HG02642 (cell line): ENCODE data around the gene CABP7.

Experiments
- ATAC-seq: cut with Tn5 transposase; IDR thresholded peaks from one replicate; pipeline ENCODE4 v1.9.1; 2021; ENCODE audit warnings: mild to moderate bottlenecking; ENCODE audit not compliant: unreplicated experiment, poor library complexity

The CABP7 gene

DNA sequence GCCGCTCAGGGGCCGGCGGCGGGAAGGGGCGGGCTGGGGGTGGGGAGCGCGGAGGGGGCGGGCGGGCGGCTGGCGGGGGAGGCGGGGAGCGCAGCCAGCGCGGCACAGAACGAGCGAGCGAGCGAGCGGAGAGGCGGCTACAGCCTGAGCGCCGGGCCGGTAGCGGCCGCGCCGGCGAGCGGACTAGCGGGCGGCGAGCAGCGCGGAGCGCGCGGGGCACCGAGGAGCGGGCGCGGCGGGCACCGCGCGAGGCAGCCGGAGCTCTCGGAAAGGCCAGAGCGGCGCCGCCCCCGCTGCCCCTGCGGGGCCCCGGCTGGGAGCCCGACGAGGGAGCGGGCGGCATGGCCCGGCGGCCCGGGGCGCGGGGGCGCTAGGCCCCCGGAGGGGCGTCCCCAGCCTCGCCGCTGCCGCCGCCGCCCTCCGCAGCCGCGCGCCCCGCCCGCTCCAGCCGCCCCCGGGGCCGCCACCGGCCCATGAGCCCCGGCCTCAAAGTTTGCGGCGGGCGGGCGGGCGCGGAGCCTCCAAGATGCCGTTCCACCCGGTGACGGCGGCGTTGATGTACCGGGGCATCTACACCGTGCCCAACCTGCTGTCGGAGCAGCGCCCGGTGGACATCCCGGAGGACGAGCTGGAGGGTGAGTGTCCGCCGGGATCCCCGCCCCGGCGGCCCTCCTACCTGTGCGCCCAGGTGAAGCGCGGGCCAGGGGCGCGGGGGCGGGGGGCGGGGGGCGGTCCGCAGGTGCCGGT lies at the start of gene CABP7:
Gene CABP7, plus strand, starts transcription at position 105 of the 747 bp plus-strand sequence. Its CDS starts 422 bp downstream, at position 527.
- no peak for ATAC-seq

DNA sequence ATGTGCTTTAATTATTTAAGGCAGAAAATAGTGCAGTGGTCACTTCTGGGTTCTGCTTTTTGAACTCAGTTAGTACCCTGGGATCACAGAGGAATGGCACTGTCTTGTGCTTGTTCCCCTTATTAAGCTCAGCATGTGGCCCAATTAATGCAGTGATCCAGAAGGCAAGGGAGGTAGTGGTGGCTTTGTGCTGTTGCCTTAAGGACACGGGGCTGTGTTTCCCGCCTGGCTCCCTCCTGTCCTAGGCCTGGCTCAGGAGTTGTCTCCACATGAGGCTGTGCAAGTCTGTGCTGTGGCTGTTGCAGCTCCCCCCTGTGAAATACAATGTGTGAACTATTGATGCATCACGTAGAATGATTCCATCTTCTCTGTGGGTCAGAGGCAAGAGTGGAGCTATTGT lies 49.2 kb upstream of the CABP7 start:
- no peak for ATAC-seq

DNA sequence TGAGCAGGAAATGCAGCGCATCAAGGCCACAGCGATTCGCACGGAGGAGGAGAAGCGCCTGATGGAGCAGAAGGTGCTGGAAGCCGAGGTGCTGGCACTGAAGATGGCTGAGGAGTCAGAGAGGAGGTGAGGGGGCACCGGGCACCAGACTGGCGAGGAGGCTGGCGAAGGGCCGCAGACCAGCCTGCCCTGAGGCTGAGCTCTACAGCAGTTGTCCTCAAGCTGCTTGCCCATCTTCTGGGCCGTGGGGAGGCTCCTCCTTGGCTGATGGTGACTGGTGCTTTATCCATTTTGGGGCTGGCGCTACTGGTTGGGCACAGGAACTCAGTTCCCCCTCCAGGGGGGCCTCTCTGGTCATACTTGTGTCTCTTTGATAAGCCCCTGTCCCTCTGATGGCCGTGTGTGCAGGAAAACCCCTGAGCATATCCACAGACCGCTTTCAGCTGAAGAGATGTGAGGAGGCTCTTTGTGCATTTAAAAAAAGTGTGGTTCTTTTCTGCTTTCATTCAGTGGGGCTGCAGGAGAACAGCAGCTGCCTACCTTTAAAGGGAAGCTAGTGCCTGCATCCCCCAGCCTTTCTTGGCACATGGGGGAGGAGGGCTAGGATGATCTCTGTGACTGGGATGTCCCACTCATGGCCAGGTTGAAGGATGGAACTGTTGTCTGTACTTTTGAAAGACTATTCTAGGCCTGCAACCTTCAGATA lies 46.3 kb upstream of the CABP7 start:
- no peak for ATAC-seq

DNA sequence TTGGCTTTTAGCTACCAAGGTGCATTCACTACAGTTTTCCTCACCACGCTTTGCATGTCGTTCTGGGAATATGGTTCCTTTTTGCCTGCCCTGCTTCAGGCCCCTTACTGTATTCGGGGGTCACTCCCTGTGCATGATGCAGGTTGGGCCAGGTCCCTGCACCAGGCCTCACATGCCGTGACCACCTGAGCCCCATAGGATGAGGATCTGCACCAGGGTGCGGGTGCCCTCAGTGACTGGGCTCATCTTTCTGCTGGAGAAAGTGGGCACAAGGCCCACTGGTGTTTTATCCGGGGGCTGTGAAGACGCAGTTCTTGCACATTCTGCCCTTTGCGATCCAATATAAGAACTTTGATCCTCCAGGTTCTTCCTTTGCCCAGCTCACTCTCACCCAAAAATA lies 45.7 kb upstream of the CABP7 start:
- no peak for ATAC-seq

DNA sequence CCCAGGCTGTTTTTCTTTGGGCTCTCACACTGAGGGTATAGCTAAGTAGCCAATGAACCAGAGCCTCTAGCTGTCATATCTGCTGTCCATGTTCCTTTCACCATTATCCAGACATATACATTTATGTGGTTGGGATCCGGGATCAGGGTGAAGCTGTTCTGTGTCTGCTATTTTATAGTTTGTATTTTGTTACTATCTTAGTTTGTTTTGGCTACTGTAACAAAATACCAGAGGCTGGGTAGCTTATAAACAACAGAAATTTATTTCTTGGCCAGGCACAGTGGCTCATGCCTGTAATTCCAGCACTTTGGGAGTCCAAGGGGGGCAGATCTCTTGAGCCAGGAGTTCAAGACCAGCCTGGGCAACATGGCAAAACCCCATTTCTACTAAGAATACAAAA lies 40.5 kb upstream of the CABP7 start:
- no peak for ATAC-seq

DNA sequence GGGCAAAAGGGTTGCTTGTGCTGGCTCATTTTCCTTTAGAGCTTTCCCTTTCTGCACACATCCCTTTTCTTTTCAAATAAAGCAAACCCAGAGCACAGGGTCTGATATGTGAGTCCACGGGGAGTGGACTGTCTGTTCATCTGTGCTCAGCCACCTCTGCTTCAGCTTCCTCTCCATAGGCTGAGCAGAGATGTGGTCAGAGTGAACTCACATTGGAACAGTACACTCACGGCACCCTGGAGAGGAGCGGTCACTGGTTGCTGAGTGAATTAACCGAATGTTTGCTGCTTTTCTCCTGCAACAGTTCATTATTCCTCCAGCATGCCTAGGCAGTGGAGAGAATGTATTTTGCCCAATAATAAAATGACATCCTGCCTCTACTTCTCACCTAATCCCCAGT lies 36.3 kb upstream of the CABP7 start:
- ATAC-seq: no peak

DNA sequence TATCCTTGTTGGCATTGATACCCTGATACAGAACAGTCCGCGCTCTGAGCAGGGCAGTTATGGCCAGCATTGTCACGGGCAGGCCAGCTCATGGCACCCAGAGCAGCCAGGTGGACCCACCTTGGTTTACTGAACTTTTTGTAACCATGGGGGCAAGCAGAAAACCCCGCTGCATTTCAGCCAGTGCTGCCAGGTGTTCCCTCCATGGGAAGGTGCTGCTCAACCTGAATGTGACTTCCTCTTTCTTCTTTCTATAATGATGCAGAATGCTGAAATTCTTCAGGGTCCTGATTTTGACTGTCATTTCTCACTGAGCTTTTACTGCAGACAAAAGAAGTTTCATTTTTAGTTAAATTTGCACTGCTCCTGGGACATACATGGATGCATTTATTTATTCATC lies 35.6 kb upstream of the CABP7 start:
- no peak for ATAC-seq

DNA sequence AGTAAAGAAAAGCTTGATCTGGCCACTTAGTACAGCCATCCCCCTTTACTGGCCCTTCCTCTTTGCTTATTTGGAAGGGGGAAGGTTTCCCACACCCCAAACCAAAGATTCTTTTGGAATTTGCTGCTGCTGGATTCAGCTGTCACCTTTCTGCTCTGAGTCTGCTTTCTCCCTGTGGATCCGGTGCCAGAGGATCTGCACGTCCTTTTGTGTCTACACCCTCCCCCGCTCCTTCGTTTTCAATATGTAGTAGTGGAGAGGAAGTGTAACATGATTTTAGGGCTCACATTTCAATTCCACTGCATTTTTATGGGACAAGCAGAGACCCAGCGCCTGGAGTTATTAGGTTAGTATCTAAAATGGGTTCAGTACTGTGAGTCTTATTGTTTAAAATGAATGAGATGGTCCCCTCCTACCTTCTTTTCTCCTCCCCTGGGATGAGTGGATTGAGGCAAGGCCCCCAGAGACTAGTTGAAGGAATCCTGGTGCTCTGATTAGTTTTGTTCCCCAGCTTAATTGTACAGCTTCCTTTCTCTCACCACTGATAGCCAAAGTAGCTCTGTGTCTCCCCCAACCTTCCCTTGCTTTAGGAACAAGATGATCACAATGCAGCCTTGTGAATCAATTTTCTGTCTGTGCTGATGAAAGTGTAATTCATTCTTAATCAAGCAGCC lies 30.5 kb upstream of the CABP7 start:
- ATAC-seq: no peak

DNA sequence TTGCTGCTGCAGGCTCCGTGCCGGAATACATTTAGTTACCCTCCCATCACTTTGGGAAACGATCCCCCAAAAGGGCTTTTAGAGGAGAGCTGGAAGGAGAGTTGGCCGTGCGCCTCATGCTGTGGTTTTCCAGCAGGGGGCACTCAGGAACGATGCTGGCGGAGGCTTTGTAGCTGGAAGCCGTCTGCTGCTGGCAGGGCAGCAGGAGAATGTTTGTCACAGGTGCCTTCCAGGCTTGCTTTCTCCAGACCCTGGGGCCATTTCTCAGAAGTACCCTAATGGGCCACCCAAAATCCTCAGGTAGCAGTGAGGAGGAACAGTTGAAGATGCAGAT lies 30.0 kb upstream of the CABP7 start:
- no peak for ATAC-seq

DNA sequence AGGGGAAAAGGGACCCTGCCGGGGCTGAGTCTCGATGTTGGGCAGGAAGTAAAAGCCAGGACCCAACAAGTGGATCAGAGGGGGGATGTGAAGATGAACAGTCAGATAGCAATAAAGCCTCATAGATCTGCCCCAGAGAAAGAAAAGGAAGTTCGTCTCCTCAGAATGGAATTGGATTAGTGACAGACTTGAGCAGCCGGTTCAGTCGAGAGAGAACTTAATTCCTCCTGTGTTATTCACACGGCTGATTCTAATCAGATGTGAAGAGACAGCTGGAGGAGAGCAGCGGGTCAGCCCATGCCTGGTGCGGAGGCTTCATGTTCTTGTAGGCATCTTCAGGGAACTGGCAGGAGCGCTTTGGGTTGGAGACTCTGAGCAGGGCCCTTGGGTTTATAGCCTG lies 29.3 kb upstream of the CABP7 start:
- no peak for ATAC-seq

DNA sequence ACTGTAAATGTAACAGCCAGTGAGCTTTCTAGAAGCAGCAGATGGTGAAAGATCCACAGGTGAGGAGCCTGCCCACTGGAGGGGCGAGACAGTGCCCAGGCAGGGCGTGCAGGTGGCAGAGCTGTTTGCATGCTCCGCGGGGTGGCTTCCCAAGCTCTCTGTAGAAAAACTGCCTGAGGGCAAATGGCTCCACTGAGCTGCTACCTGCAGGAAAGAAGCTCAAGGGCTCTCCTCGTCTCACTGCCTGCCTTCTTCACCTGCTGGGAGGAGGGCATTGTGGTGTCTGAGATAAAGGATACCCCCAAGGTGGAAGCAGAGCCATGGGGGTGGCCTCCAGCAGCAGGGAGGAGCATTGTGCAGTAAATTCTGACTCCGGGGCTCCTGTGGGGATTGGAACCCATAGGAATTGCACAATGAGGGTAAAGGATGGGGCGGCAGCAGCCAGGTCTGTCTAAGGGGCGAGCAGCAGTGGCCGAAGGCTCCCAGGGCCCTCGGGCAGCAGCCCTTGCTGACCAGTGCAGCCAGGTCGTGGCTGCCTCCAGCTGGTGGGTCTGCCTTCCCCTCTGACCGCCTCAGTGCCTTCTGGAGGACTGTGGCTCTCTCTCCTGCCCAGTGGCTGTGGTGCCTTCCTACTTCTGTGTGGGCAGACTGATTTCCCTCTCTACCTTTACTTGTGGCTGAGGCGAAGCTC lies 28.0 kb upstream of the CABP7 start:
- ATAC-seq: no peak

DNA sequence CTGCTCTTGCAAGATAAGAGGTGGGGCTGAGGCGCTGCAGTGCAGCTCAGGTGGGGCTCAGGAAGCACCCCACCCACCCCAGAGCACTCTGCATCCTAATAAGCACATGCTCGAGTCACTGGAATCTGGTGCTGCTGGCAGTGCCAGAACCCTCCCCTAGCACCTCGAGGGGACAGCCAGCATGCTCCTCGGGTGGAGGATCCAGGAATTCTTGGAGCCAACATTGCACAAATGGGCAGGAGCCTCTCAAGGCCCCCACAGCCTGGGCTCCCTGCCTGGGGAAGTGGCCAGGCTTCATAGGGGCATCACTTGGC lies 27.5 kb upstream of the CABP7 start:
- no peak for ATAC-seq

DNA sequence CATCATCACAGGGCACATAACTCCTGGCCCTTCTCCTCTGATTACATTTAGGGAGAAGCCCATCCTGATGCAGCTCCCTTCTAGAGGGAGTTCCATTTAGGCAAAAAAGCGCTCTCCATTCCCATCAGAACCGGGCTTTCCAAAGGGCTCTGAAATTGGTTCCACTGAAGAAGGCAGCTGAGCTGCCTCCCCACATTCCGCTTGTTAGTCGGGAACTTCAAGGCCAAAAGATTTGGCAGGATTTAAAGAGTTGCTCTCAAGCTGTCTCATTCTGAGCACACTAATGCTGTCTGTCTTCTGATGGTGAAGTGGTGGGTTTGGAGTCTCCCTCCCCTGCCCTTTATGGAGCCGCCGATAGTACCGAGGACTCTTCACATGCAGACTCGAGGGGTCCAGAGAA lies 26.6 kb upstream of the CABP7 start:
- ATAC-seq: no peak

DNA sequence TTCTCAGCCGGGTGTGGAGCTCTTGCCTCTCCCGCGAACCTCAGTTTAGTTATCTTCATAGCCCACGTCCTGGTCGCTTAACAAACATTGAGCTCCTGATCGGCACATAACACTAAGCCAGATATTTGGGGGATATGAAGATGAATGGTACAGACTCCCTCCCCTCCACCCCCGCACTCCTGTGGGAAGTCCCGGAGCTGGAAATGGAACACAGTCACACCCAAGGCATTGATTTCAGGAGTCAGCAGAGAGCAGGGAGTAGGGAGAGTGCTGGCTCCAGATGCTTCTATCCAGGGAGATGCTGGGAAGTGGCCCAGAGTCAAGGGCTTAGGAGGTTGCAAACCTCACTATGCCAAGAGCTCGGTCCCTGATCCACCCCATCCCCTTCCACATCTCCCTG lies 26.1 kb upstream of the CABP7 start:
- ATAC-seq: no peak

DNA sequence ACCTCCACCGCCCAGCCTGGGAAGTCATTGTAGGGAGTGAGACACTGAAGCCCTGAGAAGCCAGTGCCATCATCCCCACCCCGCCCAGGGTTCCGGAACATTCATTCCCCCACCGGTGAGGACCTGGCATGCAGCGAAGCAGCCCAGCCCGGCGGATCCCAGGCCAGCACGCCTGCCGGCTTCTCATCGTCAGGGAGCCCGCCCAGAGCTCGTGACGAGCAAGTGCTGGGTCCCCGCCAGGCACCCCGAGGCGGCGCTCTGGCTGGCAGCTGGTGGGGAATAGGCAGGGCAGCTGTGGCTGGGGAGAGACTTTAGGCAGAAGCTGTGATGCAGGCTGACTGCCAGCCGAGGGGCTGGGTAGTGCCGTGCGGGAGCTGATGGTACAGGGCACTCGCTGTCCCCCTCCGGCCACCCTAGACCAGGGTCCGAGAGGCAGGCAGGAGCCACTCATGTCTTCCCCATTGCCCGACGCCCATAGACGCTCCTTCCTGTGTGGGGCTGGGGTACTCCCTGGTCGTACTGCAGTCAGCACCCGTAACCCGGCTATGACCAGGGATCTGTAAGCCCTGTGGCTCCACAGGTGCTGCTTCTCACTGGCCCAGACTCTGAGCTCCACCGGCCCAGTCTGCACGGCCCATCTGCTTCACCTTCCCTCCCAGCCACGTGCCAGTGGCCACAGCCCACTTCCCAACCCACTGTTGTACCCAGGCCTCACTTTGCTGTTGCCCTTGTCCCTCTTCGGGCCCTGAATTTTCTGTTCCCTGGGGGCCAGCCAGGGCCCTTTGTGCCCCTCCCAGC lies 24.5 kb upstream of the CABP7 start:
- no peak for ATAC-seq

DNA sequence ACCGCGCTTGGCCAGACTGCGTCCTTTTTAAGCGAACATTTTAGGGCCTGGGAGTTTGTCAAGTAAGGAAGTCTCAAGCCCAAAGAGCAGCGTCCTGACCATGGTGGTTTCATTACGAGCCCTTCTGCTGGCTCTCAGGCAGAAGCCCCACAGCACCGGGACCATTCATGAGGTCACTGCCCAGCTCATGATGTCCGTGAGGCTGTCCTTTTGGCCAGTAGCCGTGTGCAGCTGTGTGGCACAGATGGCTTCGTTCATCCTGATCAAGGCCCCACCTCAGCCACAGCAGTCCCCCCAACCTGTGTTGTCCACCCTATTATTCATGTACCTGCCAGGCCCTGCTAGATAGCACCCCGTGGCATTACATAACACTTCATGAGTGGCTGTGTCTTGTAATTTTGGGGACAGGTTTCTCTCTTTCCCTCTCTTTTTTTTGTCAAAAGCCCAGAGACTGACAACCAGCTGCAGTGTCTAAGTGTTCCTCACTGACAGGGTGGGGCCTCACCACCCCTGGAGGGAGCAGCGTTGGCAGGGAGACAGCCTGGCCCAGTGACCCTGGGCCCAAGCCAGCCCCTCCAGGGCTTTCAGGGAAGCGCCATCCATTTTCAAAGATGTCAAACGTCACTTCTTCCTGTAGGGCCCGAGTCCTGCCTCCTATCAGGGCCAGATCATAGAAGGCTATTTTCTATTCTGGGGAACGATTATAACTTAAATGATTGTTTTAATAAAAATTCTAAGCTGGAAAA lies 21.8 kb upstream of the CABP7 start:
- ATAC-seq: no peak

DNA sequence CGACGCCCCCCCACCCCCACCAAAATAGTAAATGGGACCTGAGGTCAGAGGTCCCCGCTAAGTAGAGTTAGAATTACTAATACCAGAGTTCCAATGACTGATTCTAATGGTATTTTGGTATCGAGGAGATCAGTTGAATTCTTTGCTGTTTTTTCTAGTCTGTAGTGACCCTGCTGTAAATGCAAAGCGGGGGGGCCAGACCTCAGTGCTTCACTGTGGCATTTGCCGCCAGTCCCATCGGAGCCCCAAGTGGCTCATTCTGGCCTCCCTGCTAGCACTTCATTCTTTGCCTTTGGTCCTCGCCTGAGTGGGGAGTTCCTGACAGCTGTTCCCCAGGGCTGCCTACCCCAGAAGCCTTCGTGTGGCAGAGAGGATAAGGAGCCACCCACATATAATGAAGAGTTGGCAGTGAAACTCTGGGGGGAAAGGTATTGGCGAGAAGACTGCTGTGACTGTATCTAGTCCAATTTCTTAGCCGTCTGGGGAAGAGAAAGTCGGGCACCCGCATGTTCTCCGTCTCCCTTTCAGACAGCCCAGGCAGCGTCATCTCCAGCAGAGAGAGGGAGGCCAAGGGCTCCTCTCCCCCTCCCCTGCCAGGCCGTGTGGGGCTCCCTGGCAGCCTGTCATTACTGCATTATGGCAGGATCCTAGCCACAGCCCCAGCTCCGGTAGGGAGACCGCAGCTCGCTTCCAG lies 19.4 kb upstream of the CABP7 start:
- ATAC-seq: no peak

DNA sequence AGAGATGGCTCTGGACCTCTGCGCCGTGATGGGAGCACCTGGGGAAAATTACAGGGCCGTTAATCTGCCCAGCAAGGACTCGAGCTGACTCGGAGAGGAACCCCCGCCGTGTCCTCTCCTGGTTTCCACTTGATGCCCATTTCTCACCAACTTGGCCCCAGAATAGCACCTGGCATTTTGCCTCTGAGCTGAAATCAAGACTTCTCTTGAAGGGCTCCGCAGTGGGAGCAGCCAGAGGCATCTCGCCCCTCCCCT lies 19.0 kb upstream of the CABP7 start:
- ATAC-seq: no peak

DNA sequence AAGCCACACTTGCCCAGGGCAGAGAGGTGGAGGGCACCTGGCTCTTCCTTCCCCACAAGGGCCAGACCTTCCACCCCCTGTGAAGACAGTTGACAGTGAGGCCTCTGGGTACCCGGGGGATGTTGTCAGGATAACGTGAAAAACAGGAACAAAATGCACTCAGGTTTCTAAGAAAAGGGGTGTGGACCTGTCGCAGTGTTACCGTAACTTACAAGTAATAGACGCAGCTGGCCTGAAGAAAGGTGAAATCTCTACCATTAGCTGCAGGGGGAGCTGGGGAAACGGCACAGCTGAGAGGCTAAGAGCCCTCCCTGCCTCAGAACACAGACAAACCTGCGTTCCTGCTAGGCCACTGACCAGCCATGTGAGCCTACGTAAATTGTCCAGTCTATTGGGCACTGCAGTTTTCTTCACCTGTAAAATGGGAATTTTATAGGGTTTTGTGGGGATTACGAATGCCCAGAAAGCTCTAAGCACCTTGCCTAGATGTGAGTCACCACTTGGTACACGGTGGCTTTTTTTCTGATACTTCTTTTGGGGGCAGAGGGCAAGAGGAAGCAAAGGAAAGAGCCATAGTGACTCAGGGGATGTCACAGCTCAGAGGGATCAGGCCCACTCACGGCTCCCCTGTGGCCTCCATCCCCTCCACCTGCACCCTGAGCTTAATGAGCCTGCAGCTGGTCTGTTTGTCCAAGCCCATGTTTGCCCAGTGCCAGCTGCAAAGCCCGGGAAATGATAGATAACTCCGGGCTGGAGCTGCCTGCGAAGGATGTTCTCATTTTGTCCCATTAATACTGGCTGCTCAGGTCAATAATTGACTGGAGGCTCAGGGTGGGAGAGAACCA lies 18.4 kb upstream of the CABP7 start:
- no peak for ATAC-seq
